ENCODE data around the gene TRIM46.
"Not testable (repeated sequence)": the region's sequence is repeated elsewhere in the genome, so short reads cannot be mapped to it uniquely, and the experiment has no call there.

Gene TRIM46

DNA sequence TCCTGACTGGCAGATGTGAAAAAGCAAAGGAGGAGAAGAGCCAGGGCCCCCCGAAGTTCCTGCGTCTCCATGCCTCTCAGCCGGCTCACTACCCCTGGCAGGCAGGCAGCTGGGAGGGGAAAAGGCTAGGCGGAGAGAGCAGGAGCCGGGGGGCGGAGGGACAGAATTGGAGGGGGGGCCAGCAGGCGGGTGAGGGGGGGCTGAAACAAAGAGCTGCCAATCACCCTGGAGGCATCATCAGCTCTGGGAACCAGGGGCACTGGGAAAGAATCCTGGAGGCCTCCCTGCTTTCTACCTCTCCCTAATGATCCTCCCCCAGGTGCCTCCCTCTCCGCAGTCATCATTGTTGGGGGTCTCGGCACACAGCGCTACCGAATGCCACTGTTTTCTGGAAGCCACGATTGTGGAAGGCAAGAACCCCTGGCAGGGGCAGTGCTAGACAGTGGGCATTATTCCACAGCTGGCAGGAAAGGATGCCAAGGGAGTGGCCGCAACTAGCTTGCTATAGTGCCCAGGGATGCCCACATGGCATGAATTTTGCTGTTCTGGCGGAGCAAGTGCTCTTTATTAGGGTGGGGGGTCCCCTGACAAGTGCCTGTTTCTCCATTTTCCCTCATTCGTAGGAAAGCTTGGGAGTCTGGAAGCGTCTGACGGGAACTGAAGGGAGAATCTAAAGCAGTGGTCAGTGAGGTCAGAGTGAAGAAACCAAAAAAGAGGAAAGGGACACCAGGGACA lies 34.3 kb downstream of the TRIM46 start, which contains the start of gene THBS3:
Gene THBS3, minus strand, starts transcription at position 92 of the 735 bp plus-strand sequence. Its CDS starts 21 bp downstream, at position 71.
- DNase-seq: no peak

- peak; percentile 89 for DNase-seq
Measured at GRCh38 chr1:155208541-155209311, 35.1 kb downstream of the TRIM46 start, which contains the start of gene MTX1. TSS of gene MTX1 (plus strand) at chr1:155208695. CDS start at chr1:155208805, 110 bp downstream.

DNA sequence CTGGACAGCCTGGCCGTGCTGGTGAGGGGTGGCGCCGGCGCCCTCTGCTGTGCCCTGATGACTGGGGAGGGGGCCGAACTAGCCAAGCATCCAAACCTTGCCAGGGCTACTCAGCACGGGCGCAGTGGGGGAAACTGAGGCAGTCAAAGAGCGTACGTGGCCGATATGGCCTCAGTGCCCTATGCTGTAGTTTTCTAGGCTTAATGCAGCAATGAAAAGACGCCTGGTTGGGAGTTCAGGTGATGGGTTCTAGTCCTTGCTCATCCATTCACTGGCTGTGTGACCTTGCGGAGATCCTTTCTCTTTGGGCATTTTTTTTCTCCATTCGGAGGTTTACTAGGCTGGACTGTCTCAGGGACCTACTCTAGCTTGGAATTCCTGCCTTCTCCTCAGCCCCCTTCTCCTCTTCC lies 35.7 kb downstream of the TRIM46 start:
- DNase-seq: no peak

DNA sequence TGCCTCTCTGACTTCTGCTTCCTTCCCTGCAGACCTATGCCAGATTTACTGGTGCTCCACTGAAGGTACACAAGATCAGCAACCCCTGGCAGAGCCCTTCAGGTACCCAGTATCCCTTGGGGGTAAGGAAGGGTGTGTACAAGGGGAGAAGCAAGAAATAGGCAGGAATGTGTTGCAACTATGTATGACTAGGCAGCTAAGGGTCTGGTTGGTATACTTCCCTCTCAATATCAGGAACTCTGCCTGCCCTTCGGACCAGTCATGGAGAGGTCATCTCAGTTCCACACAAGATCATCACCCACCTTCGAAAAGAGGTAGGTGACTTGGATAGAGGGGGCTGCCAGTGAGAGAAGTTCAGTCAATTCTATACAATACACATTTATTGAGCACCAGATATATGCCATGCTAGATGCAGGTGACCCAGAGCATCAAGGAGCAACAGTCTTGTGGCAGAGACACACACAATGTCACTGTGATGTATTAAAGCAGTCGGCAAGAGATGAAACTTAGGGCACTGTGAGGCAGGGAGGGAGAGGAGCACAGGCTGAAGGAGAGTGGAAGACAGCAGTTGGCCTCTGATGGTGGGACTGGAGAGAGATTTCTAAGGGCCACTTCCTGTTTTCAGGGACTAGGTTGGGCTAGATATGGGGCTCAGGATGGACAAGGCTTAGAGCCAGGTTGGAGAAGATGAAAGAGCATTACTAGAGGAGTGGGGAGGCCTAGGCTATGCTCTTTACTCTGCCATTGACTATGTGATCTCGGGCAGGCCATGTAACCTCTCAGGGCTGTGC lies 36.9 kb downstream of the TRIM46 start:
- DNase-seq: no peak

GRCh38 chr1:155211381-155212050 lies 37.9 kb downstream of the TRIM46 start:
- DNase-seq: not testable (repeated sequence)

DNA sequence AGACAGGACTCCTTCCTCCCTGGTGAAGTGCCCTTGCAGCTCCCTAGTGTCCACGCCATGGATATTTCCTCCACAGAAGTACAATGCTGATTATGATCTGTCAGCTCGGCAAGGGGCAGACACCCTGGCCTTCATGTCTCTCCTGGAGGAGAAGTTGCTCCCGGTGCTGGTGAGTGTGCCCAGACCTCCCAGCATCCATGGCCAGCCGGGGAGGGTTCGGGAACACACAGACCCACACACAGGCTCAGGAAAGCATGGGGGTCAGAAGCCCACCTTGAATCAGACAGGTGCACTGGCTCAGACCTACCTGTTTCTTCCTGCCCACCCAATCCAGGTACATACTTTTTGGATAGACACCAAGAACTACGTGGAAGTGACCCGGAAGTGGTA lies 38.4 kb downstream of the TRIM46 start:
- not testable (repeated sequence) for DNase-seq

DNA sequence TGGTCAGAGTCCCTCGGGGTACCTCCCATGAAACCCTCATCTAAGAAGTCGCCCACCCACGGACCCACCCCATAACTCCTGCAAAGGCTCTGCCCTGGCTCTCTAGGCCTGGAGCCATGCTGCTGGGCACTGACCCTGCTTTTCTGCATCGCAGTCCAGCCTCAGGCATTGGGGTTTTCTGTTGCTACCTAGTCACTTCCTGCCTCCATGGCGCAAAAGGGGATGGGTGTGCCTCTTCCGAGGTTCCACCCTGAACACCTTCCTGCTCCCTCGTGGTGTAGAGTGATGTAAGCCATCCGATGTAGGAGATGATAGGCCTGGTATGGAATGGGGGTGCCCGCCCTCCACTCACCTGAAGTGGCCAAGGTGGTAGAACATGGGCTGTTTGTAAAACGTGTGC lies 41.1 kb downstream of the TRIM46 start:
- DNase-seq: not testable (repeated sequence)

DNA sequence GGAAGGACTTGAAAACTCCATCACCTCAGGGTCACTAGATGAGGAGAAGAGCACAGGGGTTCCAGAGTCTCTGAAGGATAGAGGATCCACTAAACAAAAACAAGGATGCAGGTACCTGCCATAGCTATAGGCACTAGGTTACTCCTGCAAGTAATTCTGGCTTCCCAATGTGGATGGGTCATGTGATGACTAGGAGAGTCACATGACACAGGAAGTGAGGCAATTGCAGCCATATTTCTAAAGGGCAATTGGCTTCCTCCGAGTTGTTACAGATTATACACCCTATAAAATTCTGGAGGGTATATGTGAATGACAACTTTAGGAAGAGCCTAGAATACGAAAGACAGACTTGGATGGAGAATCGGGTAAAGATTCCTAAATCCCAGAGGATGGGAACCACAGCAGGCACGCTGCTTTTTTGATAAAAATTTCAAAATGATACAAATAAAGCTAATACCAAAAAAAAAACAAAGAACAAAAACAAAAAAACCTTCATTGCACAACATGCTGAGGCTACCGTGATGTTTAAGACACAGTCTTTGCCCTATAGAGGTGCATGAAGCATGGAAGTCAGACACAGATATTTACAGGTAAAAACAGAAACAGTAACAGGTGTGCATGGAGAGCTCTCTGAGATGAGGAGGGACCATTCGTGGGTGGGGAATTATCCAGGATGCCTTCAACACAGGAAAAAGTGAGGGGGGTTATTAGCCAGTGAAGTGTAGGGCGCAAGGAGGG lies 45.4 kb downstream of the TRIM46 start:
- no peak for DNase-seq

GRCh38 chr1:155219592-155220031 lies 46.0 kb downstream of the TRIM46 start:
- no peak for DNase-seq

- not testable (repeated sequence) for DNase-seq
Measured at GRCh38 chr1:155220211-155220965, 46.7 kb downstream of the TRIM46 start.

DNA sequence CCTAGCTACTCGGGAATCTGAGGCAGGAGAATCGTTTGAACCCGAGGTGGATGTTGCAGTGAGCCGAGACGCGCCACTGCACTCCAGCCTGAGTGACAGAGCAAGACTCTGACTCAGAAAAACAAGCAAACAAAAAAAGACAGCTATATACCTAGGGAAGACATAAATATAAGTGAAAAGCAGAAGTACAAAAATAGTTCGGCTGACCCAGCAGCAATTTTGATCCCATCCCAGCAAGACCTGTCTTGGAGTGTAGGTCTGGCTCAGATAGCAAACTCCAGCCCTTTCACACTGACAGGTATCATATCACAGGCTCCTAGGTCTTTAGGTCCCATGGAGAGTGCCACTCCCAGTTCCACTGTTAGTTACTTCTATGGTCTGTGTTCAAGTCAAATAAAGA lies 49.4 kb downstream of the TRIM46 start:
- DNase-seq: no peak

DNA sequence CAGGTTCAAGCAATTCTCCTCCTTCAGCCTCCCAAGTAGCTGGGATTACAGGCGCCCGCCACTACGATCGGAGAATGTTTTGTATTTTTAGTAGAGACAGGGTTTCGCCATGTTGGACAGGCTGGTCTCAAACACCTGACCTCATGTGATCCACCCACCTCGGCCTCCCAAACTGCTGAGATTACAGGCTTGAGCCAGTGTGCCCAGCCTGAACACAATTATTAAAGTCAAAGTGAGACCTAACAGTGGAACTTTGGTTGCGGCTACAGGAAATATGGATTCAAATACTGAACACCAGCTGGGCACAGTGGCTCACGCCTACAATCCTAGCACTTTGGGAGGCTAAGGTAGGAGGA lies 51.7 kb downstream of the TRIM46 start:
- DNase-seq: not testable (repeated sequence)

- peak; percentile 87 for DNase-seq
Measured at GRCh38 chr1:155226188-155226909, 52.7 kb downstream of the TRIM46 start.

- DNase-seq: peak; percentile 36
Measured at GRCh38 chr1:155226910-155227260, 53.2 kb downstream of the TRIM46 start.

GRCh38 chr1:155227261-155228095 lies 53.8 kb downstream of the TRIM46 start:
- DNase-seq: peak; percentile 98

DNA sequence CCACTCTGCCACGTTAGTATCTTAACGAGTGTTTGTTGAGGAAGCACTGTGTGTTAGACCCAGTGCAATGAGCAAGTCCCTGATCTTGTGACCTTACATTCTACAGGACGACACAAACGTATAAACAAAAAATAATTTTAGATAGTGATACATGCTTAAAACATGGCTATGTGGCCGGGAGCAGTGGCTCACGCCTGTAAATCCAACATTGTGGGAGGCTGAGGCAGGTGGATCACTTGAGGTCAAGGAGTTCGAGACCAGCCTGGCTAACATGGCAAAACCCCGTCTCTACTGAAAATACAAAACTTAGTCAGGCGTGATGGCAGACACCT lies 54.4 kb downstream of the TRIM46 start:
- DNase-seq: no peak

GRCh38 chr1:155231302-155231701 lies 57.7 kb downstream of the TRIM46 start:
- DNase-seq: not testable (repeated sequence)

DNA sequence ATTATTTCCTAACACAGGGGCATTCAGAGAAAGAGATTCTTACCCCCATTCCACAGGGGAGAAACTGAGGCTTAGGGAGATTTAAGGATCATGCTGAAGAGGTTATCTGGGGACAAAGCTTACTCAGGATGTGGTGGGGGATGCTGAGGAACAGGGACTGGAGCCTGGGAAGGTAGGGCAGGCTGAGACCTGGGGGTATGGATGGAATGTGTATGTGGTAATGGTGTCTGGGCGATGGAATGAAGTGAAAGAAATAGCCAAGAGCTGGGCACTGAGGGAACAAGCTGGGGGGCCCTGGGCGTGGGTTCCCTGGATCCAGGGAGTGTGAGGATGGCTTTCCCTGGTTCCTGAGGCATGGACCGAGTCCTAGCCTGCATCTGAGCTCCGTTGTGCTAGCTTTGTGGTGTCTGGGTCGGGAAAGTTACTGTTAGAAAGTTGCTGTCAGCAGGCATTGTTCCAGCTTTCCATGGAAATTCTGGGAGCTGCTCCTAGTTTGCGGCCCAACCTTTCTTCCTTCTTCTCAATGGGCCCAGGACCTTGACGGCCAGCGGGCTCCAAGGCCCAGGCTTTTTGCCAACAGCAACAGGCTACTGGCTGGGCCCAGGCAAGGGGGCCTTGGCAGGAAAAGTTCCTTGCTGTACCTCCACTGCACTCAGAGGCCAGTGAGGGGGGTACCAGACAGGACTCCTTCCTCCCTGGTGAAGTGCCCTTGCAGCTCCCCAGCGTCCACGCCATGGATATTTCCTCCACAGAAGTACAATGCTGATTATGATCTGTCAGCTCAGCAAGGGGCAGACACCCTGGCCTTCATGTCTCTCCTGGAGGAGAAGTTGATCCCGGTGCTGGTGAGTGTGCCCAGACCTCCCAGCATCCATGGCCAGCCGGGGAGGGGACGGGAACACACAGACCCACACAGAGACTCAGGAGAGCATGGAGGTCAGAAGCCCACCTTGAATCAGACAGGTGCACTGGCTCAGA lies 58.6 kb downstream of the TRIM46 start:
- DNase-seq: not testable (repeated sequence)
